IMR-90 (cell line): ENCODE data around the gene CAPRIN1. TPM values are rescaled to one million over a fixed set of nuclear protein-coding genes. Genes with fewer than 3 reads are reported as not detected.

Experiments used
- ATAC-seq: fragments of 200-7000 bp; cut with Tn5 transposase; 2 replicates; pipeline ENCODE4 v1.9.1; 2020; ENCODE audit warnings: low read depth, mild to moderate bottlenecking, moderate library complexity
- BruUV-seq: library from RNA; stranded (reverse); fragments of 400-500 nt; replicated peaks from 2 replicates; lab custom pipeline; 2021; lab: Mats Ljungman, UMichigan
- CTCF ChIA-PET: fragments of 300-600 bp; formaldehyde crosslinking; extraction: SDS; loops from one replicate; lab custom pipeline; 2021; ENCODE audit warnings: antibody characterized with exemption; lab: Yijun Ruan, JAX
- POLR2A ChIA-PET: fragments of 300-600 bp; sonication (Branson Sonifier 250); formaldehyde crosslinking; loops from one replicate; lab custom pipeline; 2022; ENCODE audit warnings: antibody characterized with exemption; ENCODE audit not compliant: unreplicated experiment; lab: Charles Lee
- DNase-seq: peaks from one replicate; pipeline ENCODE4 v3.0.0; 2013
- H2AFZ ChIP-seq: replicated peaks from 2 replicates; pipeline ENCODE3; 2013; ENCODE audit warnings: low read length, mild to moderate bottlenecking; ENCODE audit not compliant: poor library complexity
- H2AK5ac ChIP-seq: 2 replicates; pipeline ENCODE4 v1.6.1; 2013; ENCODE audit warnings: low read depth, low read length, inconsistent platforms
- H2AK9ac ChIP-seq: replicated peaks from 2 replicates; pipeline ENCODE3; 2013; ENCODE audit warnings: mild to moderate bottlenecking, low read depth, low read length, moderate library complexity; ENCODE audit not compliant: poor library complexity
- H2BK120ac ChIP-seq: 2 replicates; pipeline ENCODE4 v1.6.1; 2013; ENCODE audit warnings: low read depth, low read length, inconsistent platforms
- H2BK15ac ChIP-seq: 3 replicates; pipeline ENCODE4 v1.6.1; 2013; ENCODE audit warnings: low read depth, low read length, inconsistent platforms
- H2BK20ac ChIP-seq: 2 replicates; pipeline ENCODE4 v1.6.1; 2013; ENCODE audit warnings: low read depth, mild to moderate bottlenecking, inconsistent platforms, low read length, moderate library complexity
- H2BK5ac ChIP-seq: 2 replicates; pipeline ENCODE4 v1.6.1; 2013; ENCODE audit warnings: mild to moderate bottlenecking, low read depth, low read length, inconsistent platforms; ENCODE audit not compliant: poor library complexity, severe bottlenecking
- H3K14ac ChIP-seq: replicated peaks from 2 replicates; pipeline ENCODE4 v1.6.1; 2013; ENCODE audit warnings: low read depth, low read length, inconsistent platforms
- H3K18ac ChIP-seq: 2 replicates; pipeline ENCODE4 v1.6.1; 2013; ENCODE audit warnings: low read depth, low read length, control low read depth
- H3K23ac ChIP-seq: 2 replicates; pipeline ENCODE4 v1.6.1; 2013; ENCODE audit warnings: low read depth, low read length, inconsistent platforms
- H3K27ac ChIP-seq: 2 replicates; pipeline ENCODE4 v1.5.1; 2013; ENCODE audit warnings: mild to moderate bottlenecking, control low read depth, low read length; ENCODE audit not compliant: insufficient read depth
- H3K27me3 ChIP-seq: 2 replicates; pipeline ENCODE4 v1.6.1; 2013; ENCODE audit warnings: low read length; ENCODE audit not compliant: control insufficient read depth, insufficient read depth
- H3K36me3 ChIP-seq: 2 replicates; pipeline ENCODE4 v1.6.1; 2013; ENCODE audit warnings: low read length, mixed read lengths; ENCODE audit not compliant: control insufficient read depth, insufficient read depth
- H3K4ac ChIP-seq: 2 replicates; pipeline ENCODE4 v1.6.1; 2013; ENCODE audit warnings: low read depth, low read length, inconsistent platforms
- H3K4me1 ChIP-seq: 2 replicates; pipeline ENCODE4 v1.6.1; 2013; ENCODE audit warnings: low read length, mixed read lengths; ENCODE audit not compliant: control insufficient read depth, insufficient read depth
- H3K4me2 ChIP-seq: 2 replicates; pipeline ENCODE4 v1.6.1; 2013; ENCODE audit warnings: low read depth, mild to moderate bottlenecking, control low read depth, low read length, moderate library complexity
- H3K4me3 ChIP-seq: 2 replicates; pipeline ENCODE4 v1.5.1; 2013; ENCODE audit warnings: low read depth, mild to moderate bottlenecking, control low read depth, low read length, moderate library complexity; ENCODE audit not compliant: insufficient read depth
- H3K56ac ChIP-seq: 2 replicates; pipeline ENCODE4 v1.6.1; 2013; ENCODE audit warnings: low read length, inconsistent platforms; ENCODE audit not compliant: insufficient read depth; ENCODE audit errors: extremely low read depth
- H3K79me1 ChIP-seq, 2 experiments: 2 replicates each; pipeline ENCODE4 v1.6.1; 2013; ENCODE audit warnings: low read length in 2 of 2, inconsistent platforms in 1 of 2, low read depth in 1 of 2
- H3K9ac ChIP-seq: 2 replicates; pipeline ENCODE4 v1.6.1; 2013; ENCODE audit warnings: low read depth, low read length, control low read depth
- H3K9me1 ChIP-seq: 2 replicates; pipeline ENCODE4 v1.6.1; 2013; ENCODE audit warnings: low read length, inconsistent platforms; ENCODE audit not compliant: insufficient read depth
- H3K9me3 ChIP-seq: 2 replicates; pipeline ENCODE4 v1.6.1; 2013; ENCODE audit warnings: low read length; ENCODE audit not compliant: control insufficient read depth, insufficient read depth
- H4K20me1 ChIP-seq: 2 replicates; pipeline ENCODE4 v1.6.1; 2013; ENCODE audit warnings: low read length, inconsistent platforms; ENCODE audit not compliant: insufficient read depth
- H4K5ac ChIP-seq: 2 replicates; pipeline ENCODE4 v1.6.1; 2013; ENCODE audit warnings: mild to moderate bottlenecking, low read depth, low read length, control low read depth
- H4K8ac ChIP-seq, 2 experiments: 2 replicates each; pipeline ENCODE4 v1.6.1; 2013; ENCODE audit warnings: low read depth in 2 of 2, low read length in 2 of 2, control low read depth in 1 of 2, inconsistent platforms in 1 of 2
- H4K91ac ChIP-seq: 2 replicates; pipeline ENCODE4 v1.6.1; 2013; ENCODE audit warnings: low read depth, low read length, inconsistent platforms; ENCODE audit not compliant: insufficient read depth
- BHLHE40 ChIP-seq: fragments of 150-350 bp; IDR thresholded peaks from 2 replicates; pipeline ENCODE4 v1.6.1; 2016; ENCODE audit warnings: mild to moderate bottlenecking, low read depth, low read length
- CEBPB ChIP-seq: IDR thresholded peaks from 2 replicates; pipeline ENCODE4 v1.6.1; 2012; ENCODE audit warnings: low read depth, low read length, improper control_type of control experiment
- CHD1 ChIP-seq: IDR thresholded peaks from 2 replicates; pipeline ENCODE4 v1.6.1; 2012; ENCODE audit warnings: low read depth, low read length, improper control_type of control experiment
- FOS ChIP-seq: fragments of 150-350 bp; IDR thresholded peaks from 2 replicates; pipeline ENCODE4 v1.6.1; 2016; ENCODE audit warnings: low read depth, low read length
- MAFK ChIP-seq: IDR thresholded peaks from 2 replicates; pipeline ENCODE4 v1.6.1; 2012; ENCODE audit warnings: low read depth, low read length, improper control_type of control experiment
- MAZ ChIP-seq: IDR thresholded peaks from 2 replicates; pipeline ENCODE4 v1.6.1; 2012; ENCODE audit warnings: low read depth, mild to moderate bottlenecking, low read length, improper control_type of control experiment, moderate library complexity, borderline replicate concordance
- MXI1 ChIP-seq: IDR thresholded peaks from 2 replicates; pipeline ENCODE4 v1.6.1; 2012; ENCODE audit warnings: low read depth, mild to moderate bottlenecking, low read length, moderate library complexity, borderline replicate concordance
- POLR2A ChIP-seq: IDR thresholded peaks from 2 replicates; pipeline ENCODE4 v1.6.1; 2012; ENCODE audit warnings: mild to moderate bottlenecking, low read depth, low read length
- RCOR1 ChIP-seq: IDR thresholded peaks from 2 replicates; pipeline ENCODE4 v1.6.1; 2012; ENCODE audit warnings: mild to moderate bottlenecking, low read length, improper control_type of control experiment; ENCODE audit not compliant: insufficient replicate concordance
- RFX5 ChIP-seq: IDR thresholded peaks from 2 replicates; pipeline ENCODE4 v1.8.0; 2012; ENCODE audit warnings: low read depth, mild to moderate bottlenecking, low read length, moderate library complexity
- SMC3 ChIP-seq: fragments of 150-350 bp; IDR thresholded peaks from 2 replicates; pipeline ENCODE4 v1.6.1; 2016; ENCODE audit warnings: low read depth, mild to moderate bottlenecking, antibody characterized with exemption, low read length, moderate library complexity
- WGBS, 2 experiments: methylation state at CpG; one replicate each; pipeline versions ENCODE4 v1.1.5 to v1.1.7; 2013; ENCODE audit warnings: missing lambda C conversion rate in 2 of 2; ENCODE audit not compliant: insufficient read length in 1 of 2; ENCODE audit errors: extremely low coverage in 2 of 2; 5-methylcytosine and 5-hydroxymethylcytosine counted together
- dilution Hi-C: fragments of 300-500 bp; cut with HindIII; formaldehyde crosslinking; loops from one replicate; pipeline ENCODE4 v1.14.3; 2018; ENCODE audit warnings: low sequenced_read_pairs; ENCODE audit not compliant: unreplicated experiment
- in situ Hi-C: fragments of 300-500 bp; cut with MboI; formaldehyde crosslinking; loops from 3 replicates; pipeline ENCODE4 v1.14.3; 2019; ENCODE audit warnings: low sequenced_read_pairs, inconsistent platforms, mixed read lengths
- intact Hi-C: fragments of 100-400 bp; cut with micrococcal nuclease; formaldehyde crosslinking; loops from 2 replicates; pipeline ENCODE4 v1.10.0; 2022
- polyA plus RNA-seq, 3 experiments: library from polyadenylated mRNA; depleted of rRNA; stranded (reverse); fragments of >200 nt; gene quantifications; 2 replicates each; pipeline ENCODE4 v1.2.3, GENCODE V29; 2012; ENCODE audit warnings: low replicate concordance in 1 of 3
- total RNA-seq: library from RNA; depleted of rRNA; stranded (reverse); fragments of >200 nt; gene quantifications from 2 replicates; pipeline ENCODE4 v1.2.3, GENCODE V29; 2012
- TF ChIP-seq, protein P1 (sequence below): conservative IDR thresholded peaks from 2 replicates; pipeline ENCODE4 v1.5.1; 2012; ENCODE audit warnings: mild to moderate bottlenecking, low read depth, low read length, improper control_type of control experiment
- TF ChIP-seq, protein P2 (sequence below): fragments of 150-350 bp; IDR thresholded peaks from 2 replicates; pipeline ENCODE4 v1.6.1; 2017; ENCODE audit warnings: mild to moderate bottlenecking, antibody characterized with exemption, low read length, low read depth
- TF ChIP-seq, protein P3 (sequence below): fragments of 150-350 bp; IDR thresholded peaks from 2 replicates; pipeline ENCODE4 v1.6.1; 2016; ENCODE audit warnings: low read depth, mild to moderate bottlenecking, low read length, moderate library complexity, borderline replicate concordance

The CAPRIN1 gene
- total and polyA plus RNA-seq, 2 of the 4 experiments (the other 2 are of a cell fraction), result 127 to 253 TPM

DNA sequence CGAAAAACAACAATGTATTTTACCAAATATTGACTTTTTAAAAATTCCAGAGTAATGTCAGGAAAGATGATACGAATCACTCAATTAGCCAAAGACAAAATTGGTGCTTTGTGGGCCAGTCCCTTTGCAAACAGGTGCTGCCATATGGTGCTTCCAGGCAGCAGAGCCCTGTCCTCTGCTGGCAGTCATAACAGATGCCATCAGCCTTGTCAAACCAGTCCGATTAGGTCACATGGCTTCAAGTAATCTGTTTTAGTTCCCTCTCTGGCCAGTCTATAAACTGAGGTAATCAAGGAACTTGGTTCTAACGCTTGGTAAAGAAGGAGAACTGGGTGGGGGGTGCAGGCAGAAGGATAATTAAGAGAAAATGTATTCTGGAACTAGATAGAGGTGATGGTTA, 49.1 kb upstream of the CAPRIN1 start:
- dilution Hi-C loops, result no loop called here
- no peaks in the 10 kb centered on the region for H4K20me1 ChIP-seq
- no peak overlapping the region for H2BK120ac ChIP-seq
- no peak overlapping the region for H2AFZ ChIP-seq
- H2BK15ac ChIP-seq, result no peak overlapping the region
- no peak overlapping the region for H4K91ac ChIP-seq
- intact Hi-C loops, result no loop called here
- no peak overlapping the region for H3K4me3 ChIP-seq
- H3K4ac ChIP-seq, result no peak overlapping the region
- H3K14ac ChIP-seq, result no peak overlapping the region
- peaks cover 33% of the 10 kb centered on the region for H3K27me3 ChIP-seq
- H3K79me1 ChIP-seq, result no peaks in the 10 kb centered on the region
- ChIA-PET POLR2A (no interaction called here), CTCF (no interaction called here)
- H4K5ac ChIP-seq, result no peak overlapping the region
- H3K4me2 ChIP-seq, result no peak overlapping the region
- no peak overlapping the region for H3K56ac ChIP-seq
- no peak for TF ChIP-seq POLR2A
- TF ChIP-seq RCOR1, result no peak
- no peak for TF ChIP-seq BHLHE40
- TF ChIP-seq RFX5, result no peak
- TF ChIP-seq MAZ, result no peak
- TF ChIP-seq, protein P1, sequence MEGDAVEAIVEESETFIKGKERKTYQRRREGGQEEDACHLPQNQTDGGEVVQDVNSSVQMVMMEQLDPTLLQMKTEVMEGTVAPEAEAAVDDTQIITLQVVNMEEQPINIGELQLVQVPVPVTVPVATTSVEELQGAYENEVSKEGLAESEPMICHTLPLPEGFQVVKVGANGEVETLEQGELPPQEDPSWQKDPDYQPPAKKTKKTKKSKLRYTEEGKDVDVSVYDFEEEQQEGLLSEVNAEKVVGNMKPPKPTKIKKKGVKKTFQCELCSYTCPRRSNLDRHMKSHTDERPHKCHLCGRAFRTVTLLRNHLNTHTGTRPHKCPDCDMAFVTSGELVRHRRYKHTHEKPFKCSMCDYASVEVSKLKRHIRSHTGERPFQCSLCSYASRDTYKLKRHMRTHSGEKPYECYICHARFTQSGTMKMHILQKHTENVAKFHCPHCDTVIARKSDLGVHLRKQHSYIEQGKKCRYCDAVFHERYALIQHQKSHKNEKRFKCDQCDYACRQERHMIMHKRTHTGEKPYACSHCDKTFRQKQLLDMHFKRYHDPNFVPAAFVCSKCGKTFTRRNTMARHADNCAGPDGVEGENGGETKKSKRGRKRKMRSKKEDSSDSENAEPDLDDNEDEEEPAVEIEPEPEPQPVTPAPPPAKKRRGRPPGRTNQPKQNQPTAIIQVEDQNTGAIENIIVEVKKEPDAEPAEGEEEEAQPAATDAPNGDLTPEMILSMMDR, result no peak
- no peak for TF ChIP-seq CEBPB
- TF ChIP-seq, protein P2, sequence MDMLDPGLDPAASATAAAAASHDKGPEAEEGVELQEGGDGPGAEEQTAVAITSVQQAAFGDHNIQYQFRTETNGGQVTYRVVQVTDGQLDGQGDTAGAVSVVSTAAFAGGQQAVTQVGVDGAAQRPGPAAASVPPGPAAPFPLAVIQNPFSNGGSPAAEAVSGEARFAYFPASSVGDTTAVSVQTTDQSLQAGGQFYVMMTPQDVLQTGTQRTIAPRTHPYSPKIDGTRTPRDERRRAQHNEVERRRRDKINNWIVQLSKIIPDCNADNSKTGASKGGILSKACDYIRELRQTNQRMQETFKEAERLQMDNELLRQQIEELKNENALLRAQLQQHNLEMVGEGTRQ, result no peak
- no peak for TF ChIP-seq FOS
- TF ChIP-seq SMC3, result no peak
- no peak for TF ChIP-seq MAFK
- TF ChIP-seq, protein P3, sequence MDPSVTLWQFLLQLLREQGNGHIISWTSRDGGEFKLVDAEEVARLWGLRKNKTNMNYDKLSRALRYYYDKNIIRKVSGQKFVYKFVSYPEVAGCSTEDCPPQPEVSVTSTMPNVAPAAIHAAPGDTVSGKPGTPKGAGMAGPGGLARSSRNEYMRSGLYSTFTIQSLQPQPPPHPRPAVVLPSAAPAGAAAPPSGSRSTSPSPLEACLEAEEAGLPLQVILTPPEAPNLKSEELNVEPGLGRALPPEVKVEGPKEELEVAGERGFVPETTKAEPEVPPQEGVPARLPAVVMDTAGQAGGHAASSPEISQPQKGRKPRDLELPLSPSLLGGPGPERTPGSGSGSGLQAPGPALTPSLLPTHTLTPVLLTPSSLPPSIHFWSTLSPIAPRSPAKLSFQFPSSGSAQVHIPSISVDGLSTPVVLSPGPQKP, result no peak
- no peak for TF ChIP-seq MXI1
- TF ChIP-seq CHD1, result no peak
- no peaks in the 10 kb centered on the region for H3K9me1 ChIP-seq
- no peak overlapping the region for H2AK5ac ChIP-seq
- no peak overlapping the region for H4K8ac ChIP-seq
- no peak overlapping the region for H3K18ac ChIP-seq
- no TSS peak for BruUV-seq
- no peaks in the 10 kb centered on the region for H3K36me3 ChIP-seq
- no peak overlapping the region for H2AK9ac ChIP-seq
- WGBS, 2 experiments, result 50% methylated on average over 1 of the region's 4 CpGs; no CpG with 5 or more reads in 1 of the 2 experiments
- H2BK5ac ChIP-seq, result no peak overlapping the region
- H3K9ac ChIP-seq, result no peak overlapping the region
- no peak for DNase-seq
- no peak overlapping the region for H3K23ac ChIP-seq
- H3K4me1 ChIP-seq, result no peaks in the 10 kb centered on the region
- H3K27ac ChIP-seq, result no peak overlapping the region
- no peaks in the 10 kb centered on the region for H3K9me3 ChIP-seq
- in situ Hi-C loops, result loop anchor here (10.0 kb wide), 1 partner anchor 62 kb away; no protein-coding TSS in a partner anchor
- no peak for ATAC-seq
- H2BK20ac ChIP-seq, result no peak overlapping the region
